Right atrium auricular region (tissue), 2 donors: ENCODE results near the gene IRAG1. TPM values are rescaled to one million over a fixed set of nuclear protein-coding genes. Genes with fewer than 3 reads are reported as not detected.

ENCODE experiments used
- DNase-seq: peaks from one replicate; pipeline ENCODE4 v3.0.0-alpha.2; 2019; ENCODE audit warnings: low spot score
- H3K27ac ChIP-seq, 2 donors: fragments of 200-600 bp; sonication (generic); 1 replicate in 1 of 2; 2 replicates in 1 of 2; pipeline ENCODE4 v1.5.1; 2016 to 2019
- H3K27me3 ChIP-seq, 2 donors: fragments of 200-600 bp; sonication (generic); one replicate each; pipeline versions ENCODE4 v1.5.1 to v1.6.0; 2017 to 2019
- H3K36me3 ChIP-seq: fragments of 200-600 bp; sonication (generic); one replicate; pipeline ENCODE4 v1.5.1; 2016
- H3K4me1 ChIP-seq, 2 donors: fragments of 200-600 bp; sonication (generic); one replicate each; pipeline versions ENCODE4 v1.5.1 to v1.6.0; 2017 to 2019
- H3K4me3 ChIP-seq, 2 donors: fragments of 200-600 bp; sonication (generic); 1 replicate in 1 of 2; 2 replicates in 1 of 2; pipeline ENCODE4 v1.5.1; 2017 to 2019; ENCODE audit warnings: mild to moderate bottlenecking in 1 of 2, moderate library complexity in 1 of 2
- H3K9me3 ChIP-seq, 2 donors: fragments of 200-600 bp; sonication (generic); one replicate each; pipeline ENCODE4 v1.5.1; 2019
- CTCF ChIP-seq, 2 donors: fragments of 200-600 bp; sonication (generic); IDR thresholded peaks; one replicate each; pipeline ENCODE4 v1.5.1; 2019; ENCODE audit warnings: antibody characterized with exemption in 2 of 2
- total RNA-seq, 2 donors: library from RNA; depleted of rRNA; stranded (reverse); fragments of >200 nt; gene quantifications; one replicate each; pipeline ENCODE4 v1.1.0, GENCODE V29; 2016

Gene IRAG1
- total RNA-seq, 2 donors from 2014 or later: 4.6 to 10.9 TPM

DNA sequence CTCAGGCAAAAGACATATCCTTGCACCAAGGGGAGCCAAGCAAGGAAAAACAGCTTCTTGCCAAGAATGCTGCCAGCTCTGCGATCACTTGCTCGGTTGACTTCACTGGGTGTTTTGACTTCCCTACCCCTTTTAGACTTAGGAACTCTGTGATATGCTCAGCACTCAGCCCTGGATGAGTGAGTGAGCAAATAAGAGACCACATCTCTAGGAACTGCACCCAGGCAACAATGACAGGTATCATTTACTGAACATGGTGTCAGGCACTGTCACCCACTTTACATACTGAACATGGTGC is 3.7 kb upstream of the IRAG1 start:
- no peak for TF ChIP-seq CTCF (IDR thresholded peaks at IDR 0.05)
- Histone ChIP-seq H3K4me1 (peaks cover 0 to 15% of the 10 kb centered on the region in 2 donors), H3K4me3 (no peak overlapping the region), H3K9me3 (no peaks in the 10 kb centered on the region), H3K27ac (peak overlapping the region; percentile 34 to 50), H3K27me3 (no peaks in the 10 kb centered on the region), H3K36me3 (no peaks in the 10 kb centered on the region)
- DNase-seq: no peak

DNA sequence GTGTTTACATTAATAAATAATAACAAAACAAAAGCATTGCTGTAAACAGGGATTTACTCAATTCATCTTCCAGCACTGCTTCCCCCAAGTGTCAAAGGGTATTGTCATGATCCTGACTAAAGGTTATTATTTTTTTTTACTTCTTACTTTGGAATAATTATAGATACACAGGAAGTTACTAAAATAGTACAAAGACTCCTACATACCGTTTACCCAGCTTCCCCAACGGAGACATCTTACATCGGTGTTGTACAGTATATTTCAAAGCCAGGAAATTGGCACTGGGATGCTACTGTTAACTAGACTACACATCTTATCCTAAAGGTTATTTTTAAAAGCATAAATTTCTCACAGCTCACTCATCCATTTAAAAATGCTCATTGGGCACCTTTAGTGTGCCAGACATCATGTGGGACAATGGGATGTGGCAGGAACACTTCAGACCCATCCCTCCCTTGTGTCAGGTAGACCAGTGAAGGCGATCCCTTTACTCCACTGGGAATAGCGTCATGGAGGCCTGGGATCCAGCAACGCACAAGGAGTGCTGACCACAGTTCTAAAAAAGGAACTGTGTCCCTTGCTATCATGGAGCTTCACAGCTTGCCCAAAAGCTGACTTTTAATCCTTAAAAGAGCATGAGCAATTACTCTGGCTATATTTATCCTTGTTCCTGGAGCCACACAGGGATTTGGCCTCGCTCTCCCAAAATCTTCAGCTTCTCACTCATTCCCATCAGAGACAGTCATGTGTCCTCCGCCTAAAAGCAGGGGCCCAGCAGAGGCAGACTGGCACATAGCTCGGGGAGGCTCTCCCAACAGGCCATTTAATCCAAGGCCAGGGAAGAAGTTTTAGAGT is 3.1 kb upstream of the IRAG1 start:
- Histone ChIP-seq H3K36me3 (no peaks in the 10 kb centered on the region), H3K27ac (peak overlapping the region; percentile 34 to 64), H3K4me1 (peaks cover 0 to 15% of the 10 kb centered on the region in 2 donors), H3K9me3 (no peaks in the 10 kb centered on the region), H3K27me3 (no peaks in the 10 kb centered on the region), H3K4me3 (no peak overlapping the region)
- no peak for TF ChIP-seq CTCF (IDR thresholded peaks at IDR 0.05)
- no peak for DNase-seq

DNA sequence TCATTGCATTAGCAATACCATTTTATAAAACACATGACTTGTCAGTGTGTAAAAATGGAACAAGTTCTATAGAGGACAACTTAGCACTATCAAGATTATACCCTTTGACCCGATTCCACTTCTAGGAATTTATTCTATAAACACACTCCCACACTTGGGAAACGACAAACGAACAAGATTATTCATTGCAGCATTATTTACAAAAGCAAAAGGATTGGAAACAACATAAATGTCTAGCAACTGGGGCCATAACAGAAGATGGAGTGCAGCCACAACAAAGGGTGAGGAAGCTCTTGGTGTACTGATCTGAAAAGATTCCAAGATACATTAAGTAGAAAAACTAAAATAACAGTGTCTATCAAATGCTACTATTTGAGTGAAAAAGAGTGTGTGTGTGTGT is 2.3 kb upstream of the IRAG1 start:
- H3K9me3 ChIP-seq: no peaks in the 10 kb centered on the region
- H3K4me1 ChIP-seq: peaks cover 0 to 15% of the 10 kb centered on the region in 2 donors
- DNase-seq: no peak
- peak overlapping the region in 1 of 2 donors; percentile 35 for H3K27ac ChIP-seq
- no peak for TF ChIP-seq CTCF (IDR thresholded peaks at IDR 0.05)
- no peaks in the 10 kb centered on the region for H3K36me3 ChIP-seq
- no peak overlapping the region for H3K4me3 ChIP-seq
- no peaks in the 10 kb centered on the region for H3K27me3 ChIP-seq

DNA sequence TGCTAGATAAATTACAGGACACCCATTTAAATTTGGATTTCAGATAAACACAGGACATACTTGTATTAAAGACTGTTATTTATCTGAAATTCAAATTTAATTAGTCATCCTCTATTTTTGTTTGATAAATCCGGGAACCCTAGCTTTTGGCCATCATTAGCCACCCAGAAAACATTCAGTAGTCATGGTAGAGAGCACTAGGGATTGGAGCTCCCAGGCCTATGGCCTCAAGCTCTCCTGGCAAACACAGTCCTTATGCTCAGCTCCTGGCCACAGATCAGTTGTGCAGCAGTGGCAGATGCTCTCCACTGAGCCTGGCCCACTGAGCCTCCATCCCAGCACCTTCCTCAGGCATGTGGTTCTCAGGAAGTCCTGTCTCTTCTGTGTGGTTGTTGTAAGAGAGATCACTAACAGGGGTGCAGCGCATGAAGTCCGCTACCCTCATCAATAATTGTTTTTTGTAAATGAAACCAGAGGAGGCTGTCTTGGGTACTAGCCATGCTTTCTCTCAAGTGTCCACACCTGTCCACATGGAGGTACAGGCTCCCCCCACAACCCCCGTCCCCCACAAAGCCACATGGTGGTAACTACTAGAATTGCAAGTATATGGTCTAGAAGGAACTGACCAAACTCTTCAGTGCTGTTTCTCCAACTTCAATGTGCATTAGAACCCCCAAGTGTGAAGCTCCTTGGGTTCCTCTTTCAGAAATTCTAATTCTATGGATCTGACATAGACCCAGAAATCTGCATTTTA is 1.1 kb upstream of the IRAG1 start:
- Histone ChIP-seq H3K4me3 (no peak overlapping the region), H3K27ac (peak overlapping the region; percentile 41 to 67), H3K4me1 (peaks cover 0 to 15% of the 10 kb centered on the region in 2 donors), H3K9me3 (no peaks in the 10 kb centered on the region), H3K27me3 (no peaks in the 10 kb centered on the region), H3K36me3 (no peaks in the 10 kb centered on the region)
- DNase-seq: no peak
- TF ChIP-seq CTCF (IDR thresholded peaks at IDR 0.05): no peak

DNA sequence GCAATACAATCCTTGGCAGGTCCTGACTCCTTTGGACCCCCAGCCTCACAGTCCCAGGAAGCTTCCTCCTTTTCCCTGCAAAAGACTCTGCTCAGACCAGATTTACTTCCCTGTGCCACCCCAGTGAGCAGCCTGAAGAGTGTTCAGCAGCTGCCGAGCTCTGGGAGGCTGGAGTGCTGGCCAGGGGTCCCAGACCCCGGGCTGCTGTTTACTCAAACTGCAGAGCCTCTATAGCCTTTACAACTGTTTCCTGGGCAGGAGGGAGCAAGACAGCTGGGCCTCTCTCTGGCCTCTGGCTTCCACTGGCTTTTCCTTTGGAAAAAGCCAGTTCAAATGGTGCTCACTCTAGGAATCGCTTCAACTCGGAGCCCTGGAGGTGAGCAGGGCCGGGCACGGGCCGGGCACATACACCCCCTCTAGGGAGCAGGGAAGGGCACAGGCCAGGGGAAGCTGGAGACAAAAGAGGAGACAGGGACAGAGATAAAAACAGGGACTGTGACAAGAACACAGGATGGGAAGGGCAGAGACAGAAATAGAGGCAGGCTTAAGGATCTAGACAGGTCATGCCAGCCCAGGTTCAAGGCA is 932 bp downstream of the IRAG1 start:
- DNase-seq: no peak
- Histone ChIP-seq H3K27me3 (no peaks in the 10 kb centered on the region), H3K27ac (peak overlapping the region; percentile 41 to 67), H3K4me3 (peak overlapping the region; percentile 21 to 41), H3K9me3 (no peaks in the 10 kb centered on the region), H3K36me3 (no peaks in the 10 kb centered on the region), H3K4me1 (peaks cover 0 to 15% of the 10 kb centered on the region in 2 donors)
- TF ChIP-seq CTCF (IDR thresholded peaks at IDR 0.05): no peak
